Upper lobe of left lung (tissue), 4 donors: ENCODE measurements around the gene NFATC2IP.

ENCODE experiments used
- POLR2A ChIP-seq, 4 donors: fragments of 450-650 bp; IDR thresholded peaks; one replicate each; pipeline ENCODE4 v1.5.1; 2016 to 2017; ENCODE audit warnings: antibody characterized with exemption in 4 of 4, mild to moderate bottlenecking in 2 of 4
- TF ChIP-seq, protein P1 (sequence below), 6 experiments: fragments of 450-650 bp in 4 of 6; fragments of 200-600 bp in 2 of 6; sonication (generic) in 2 of 6; IDR thresholded peaks; one replicate each; pipeline ENCODE4 v1.5.1; 2016 to 2019; ENCODE audit warnings: antibody characterized with exemption in 6 of 6

DNA sequence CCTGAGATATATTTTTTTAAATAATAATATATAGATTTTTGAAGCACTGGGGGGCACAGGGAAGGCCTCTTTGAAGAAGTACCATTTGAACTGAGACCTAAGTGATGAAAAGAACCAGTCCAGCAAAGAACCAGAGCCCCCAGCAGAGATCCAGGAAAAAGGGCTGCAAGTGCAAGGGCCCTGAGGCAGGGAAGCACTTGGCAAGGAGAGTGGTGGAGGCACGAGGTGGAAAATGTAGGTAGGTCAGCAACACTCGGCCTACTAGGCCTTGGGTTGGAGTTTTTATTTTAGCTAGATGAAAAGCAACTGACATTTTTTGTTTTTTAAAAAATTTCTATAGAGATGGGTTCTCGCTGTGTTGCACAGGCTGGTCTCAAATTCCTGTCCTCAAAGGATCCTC lies 20.5 kb upstream of the NFATC2IP start:
- TF ChIP-seq, protein P1, sequence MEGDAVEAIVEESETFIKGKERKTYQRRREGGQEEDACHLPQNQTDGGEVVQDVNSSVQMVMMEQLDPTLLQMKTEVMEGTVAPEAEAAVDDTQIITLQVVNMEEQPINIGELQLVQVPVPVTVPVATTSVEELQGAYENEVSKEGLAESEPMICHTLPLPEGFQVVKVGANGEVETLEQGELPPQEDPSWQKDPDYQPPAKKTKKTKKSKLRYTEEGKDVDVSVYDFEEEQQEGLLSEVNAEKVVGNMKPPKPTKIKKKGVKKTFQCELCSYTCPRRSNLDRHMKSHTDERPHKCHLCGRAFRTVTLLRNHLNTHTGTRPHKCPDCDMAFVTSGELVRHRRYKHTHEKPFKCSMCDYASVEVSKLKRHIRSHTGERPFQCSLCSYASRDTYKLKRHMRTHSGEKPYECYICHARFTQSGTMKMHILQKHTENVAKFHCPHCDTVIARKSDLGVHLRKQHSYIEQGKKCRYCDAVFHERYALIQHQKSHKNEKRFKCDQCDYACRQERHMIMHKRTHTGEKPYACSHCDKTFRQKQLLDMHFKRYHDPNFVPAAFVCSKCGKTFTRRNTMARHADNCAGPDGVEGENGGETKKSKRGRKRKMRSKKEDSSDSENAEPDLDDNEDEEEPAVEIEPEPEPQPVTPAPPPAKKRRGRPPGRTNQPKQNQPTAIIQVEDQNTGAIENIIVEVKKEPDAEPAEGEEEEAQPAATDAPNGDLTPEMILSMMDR (IDR thresholded peaks at IDR 0.05) = no peak
- TF ChIP-seq POLR2A (IDR thresholded peaks at IDR 0.05) = no peak
